H54 (cell line): ENCODE results near the gene HSPH1.

Source experiments
- DNase-seq: peaks from one replicate; pipeline ENCODE4 v3.0.0; 2011; ENCODE audit warnings: low spot score, mixed read lengths; ENCODE audit not compliant: insufficient read length
- FAIRE-seq: peaks from 3 replicates; lab custom pipeline; 2011; peaks lifted over from hg19 to GRCh38; lab: Jason Lieb, UNC
- POLR2A ChIP-seq: IDR thresholded peaks from 2 replicates; pipeline ENCODE4 v1.6.1; 2011; ENCODE audit warnings: low read depth, mild to moderate bottlenecking, low read length

The HSPH1 gene

DNA sequence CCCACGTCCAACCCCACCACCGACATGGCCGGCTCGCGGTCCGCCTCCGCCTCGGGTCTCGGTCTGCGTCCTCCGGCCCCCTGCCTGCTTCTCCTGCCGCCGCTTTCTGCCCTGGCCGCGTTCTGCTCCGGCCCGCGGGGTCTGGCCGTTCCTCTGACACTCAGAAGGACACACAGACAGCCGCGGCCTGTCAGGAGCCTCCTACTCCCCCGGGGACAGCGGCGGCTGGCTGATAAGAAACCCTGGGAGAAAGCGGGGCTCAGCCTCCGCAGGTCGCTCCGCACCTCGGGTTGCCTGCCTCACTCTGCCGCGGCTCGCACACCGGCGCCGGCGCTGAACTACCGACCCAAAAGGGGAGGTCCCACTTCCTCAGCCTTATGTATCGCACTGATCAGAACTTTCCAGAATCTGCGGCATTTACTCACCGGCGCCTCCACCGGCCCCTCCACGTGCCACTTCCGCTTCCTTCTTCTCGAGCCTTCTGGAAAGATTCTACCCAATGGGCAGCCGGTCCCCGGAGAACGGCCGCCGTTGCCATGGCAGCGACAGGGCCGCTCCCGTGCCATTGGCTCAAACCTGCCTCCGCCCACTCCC lies at the start of gene HSPH1:
Gene HSPH1, minus strand, starts transcription at position 348 of the 594 bp plus-strand sequence. Its CDS starts 322 bp downstream, at position 26.
- peak; percentile 95 for TF ChIP-seq POLR2A
- DNase-seq: peak; percentile 67
- no peak for FAIRE-seq

DNA sequence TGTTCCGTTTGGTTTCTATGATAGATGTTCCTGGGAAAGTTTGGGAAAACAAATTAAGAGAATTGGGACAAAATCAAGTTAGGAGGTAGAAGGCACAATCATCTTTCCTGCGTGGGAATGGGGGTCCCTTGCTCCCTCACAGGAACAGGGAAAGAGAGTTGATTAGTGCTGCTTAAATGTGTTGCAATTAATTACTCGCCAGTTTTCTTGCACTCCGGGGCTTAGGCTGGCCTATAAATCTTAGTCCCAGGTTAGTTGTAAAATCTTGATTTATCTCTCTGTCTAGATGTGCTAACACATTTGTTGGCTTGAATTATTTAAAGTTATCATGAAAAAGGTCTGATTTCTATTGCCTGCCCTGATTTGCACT lies 48.1 kb upstream of the HSPH1 start:
- no peak for FAIRE-seq
- TF ChIP-seq POLR2A: no peak
- DNase-seq: no peak

DNA sequence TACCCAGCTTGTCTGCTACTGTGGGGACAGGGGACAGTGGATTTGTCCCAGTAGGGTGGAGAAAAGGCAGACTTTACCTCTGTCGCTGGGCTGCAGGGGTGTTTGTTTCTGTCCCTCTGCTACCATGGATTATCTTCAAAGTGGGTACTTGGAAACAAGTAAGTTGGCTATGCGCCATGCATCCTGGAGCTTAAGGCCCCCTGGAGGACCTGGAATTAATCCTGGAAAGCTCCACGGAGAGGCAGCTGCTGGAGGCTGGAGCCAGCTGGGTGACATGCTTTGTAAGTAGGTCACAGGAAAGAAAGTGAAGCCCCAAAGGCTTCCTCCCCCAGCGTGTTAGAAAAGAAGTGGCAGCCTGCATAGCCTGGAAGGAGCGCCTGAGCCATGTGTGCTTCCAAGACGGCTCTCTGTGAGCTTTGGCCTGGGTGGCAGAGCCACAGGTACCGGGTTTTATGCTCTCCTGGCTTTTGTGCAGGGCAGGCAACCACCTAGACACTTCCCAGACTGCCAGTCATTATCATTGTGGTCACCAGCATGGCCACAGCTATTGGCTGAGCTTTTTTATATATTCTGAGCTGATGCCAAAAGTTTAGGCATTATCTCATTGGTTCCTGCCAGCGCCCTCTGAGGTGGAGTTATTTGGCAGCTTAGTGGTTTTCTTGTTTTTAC lies 47.6 kb upstream of the HSPH1 start:
- FAIRE-seq (no peak), DNase-seq (peak; percentile 50)
- TF ChIP-seq POLR2A: no peak

DNA sequence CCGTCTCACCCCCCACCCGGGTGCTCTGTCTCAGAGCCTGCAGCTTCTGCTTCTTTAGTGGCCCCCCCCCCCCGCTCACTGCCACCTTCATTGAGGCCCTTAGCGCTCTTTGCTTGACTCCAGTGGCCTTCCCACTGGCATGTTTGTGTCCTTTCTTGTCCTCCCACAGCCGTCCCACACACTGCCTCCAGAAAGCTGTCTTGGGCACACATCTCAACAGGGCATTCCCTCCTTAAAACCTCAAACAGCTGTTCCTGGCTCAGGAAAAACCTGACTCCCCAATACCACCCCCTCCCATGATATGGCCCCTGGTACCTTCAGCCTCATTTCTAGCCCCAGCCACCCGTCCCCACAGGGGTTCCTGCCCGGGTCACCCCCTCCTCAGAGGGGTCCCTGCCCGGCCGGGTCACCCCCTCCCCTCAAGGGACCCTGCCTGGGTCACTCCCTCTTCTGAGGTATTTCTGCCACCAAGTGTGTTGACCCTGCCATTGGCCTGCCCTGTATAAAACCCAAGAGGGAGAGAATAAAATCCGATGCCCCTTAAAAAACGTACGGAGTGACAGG lies 46.9 kb upstream of the HSPH1 start:
- DNase-seq (no peak), FAIRE-seq (no peak)
- no peak for TF ChIP-seq POLR2A

DNA sequence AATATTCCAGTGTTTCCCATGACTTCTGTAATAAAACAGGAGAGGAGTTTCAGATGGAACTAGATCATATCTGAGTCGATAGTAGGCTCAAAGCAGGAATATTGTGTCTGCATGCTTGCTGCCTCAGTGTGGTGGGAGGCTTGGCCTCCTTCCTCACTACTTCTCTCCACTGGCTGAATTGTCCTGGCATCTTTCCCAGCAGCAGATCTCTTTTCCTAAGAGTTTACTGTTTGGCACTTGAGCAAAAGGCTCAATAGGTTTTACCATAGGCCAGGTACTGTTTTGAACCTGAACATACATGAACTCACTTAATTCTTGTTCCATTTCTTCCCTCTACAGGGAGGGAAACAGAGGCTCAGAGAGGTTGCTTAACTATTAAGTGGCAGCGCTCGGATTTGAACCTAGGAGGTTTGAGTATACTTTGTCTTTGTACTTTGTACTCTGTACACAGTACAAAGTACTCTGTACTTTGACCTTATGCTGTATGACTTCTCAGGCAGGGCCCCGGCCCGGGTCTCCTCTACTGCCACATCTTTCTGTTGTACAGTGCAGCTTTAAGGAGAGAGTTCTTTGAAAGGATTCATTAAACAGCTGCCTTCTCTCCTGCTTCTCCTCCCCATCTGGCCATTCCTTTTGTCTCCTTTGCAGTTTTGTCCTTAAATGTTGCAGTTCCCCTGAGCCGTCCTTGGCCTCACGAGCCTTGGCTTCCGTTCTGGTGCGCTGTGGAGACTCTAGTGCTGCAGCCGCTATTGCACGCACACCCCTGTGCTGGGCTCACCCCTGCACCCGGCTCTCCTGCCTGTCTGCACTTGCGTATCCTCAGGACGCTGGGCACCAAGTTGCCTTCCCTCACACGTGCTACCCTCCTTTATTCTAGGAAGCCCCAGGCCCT lies 46.2 kb upstream of the HSPH1 start:
- no peak for DNase-seq
- no peak for FAIRE-seq
- no peak for TF ChIP-seq POLR2A

DNA sequence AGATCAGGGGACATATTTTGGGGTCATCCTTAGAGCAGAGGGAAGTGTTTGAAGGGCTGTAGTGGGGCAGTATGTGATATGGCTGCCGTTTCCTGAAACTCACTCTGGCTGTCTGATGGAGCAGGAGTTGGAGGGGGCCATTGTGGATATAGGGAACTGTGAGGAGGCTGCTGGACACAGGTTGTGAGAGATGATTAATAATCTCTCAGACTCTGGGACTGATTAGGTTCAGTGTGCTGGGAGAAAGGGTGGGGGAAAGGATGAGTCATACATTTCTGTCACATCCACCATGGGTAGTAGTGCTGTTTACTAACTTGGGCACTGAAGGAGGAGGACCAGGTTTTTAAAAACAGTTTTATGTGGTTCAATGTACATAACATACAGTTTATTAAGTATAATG lies 42.9 kb upstream of the HSPH1 start:
- no peak for FAIRE-seq
- TF ChIP-seq POLR2A: no peak
- DNase-seq: peak; percentile 56

DNA sequence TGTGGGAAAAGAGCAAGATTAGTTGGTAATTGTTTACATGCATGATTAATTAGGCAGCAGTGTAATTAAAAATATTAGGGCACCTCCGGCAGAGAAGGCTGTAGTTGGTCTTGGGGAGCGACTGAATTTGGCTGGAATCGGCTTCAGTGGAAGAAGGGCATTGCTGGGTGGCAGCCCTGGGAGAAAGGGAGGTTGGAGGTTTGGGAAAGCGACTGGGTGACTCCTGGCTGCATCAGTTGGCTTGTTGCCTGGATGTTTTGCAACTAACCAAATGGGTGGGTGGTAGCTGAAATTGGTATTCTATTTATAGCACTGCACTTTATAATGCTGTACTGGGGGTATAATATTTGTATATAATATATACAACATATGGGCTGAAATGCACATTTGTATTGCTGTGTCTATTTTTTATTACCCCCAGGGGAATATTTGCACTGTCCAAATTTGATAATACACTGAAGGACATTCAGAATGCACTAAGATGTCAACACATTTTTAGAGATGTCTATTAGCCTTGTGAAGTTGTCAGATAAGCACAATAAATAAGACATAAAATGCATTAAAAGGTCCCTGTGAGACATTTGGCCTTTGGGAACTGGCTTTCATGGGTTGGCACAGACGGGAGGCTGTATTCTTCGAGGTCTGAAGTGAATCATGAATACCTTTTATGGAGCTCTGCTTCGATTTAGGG lies 39.8 kb upstream of the HSPH1 start:
- FAIRE-seq (no peak), DNase-seq (no peak)
- no peak for TF ChIP-seq POLR2A

DNA sequence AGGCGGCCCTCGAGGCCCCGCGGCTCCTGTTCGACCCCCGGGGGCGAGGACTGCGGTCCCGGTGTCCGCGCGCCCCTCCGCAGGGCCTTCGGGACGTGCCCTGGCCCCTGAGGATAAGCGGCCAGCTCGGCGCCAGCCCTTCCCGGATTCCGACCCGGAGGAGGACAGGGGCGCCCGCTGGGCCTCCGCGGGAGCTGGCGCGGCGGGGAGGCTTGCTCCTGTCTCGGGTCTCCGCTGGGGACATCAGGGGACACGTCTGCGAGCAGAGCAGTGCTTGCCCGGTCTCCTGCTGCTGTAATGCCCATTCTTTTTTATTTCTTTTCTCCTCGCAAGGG lies 38.9 kb upstream of the HSPH1 start:
- TF ChIP-seq POLR2A: no peak
- FAIRE-seq: no peak
- DNase-seq: peak; percentile 31

DNA sequence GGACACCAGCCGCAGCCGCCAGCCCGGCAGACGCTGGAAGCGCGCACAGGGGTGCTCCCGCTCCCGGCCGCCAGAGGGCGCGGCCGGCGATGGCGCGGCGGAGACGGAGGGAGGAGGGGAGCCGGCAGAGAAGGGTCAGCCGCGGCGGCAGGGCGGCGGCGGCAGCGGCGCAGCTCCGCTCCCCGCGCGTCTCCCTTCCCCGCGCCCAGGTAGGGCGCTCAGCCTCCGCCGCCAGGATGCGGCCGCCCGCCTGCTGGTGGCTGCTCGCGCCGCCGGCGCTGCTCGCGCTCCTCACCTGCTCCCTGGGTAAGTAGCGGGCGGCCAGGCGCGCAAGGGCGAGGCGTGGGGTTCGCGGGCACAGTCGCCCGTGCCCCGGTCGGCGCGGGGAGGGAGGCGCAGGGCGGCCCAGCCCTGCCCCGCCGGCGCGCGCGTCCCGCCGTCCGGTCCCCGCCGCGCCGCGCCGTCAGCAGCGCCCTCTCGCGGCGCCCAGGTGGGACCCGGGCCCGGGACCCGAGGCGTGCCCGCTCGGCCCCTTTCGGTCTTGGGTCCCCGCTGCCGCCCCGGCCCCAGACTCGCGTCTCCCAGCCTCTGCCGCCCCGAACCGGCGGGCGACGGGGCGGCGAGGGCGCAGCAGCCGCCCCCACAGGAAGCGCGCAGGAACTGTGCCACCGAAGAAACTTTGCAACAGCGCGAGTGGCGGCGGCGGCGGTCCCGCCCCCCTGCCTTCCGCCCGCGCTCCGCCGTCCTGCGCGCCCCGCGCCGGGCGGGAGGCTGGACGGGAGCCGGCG lies 38.3 kb upstream of the HSPH1 start, which contains the start of gene B3GLCT:
Gene B3GLCT, plus strand, starts transcription at position 127 of the 788 bp plus-strand sequence. Its CDS starts 110 bp downstream, at position 237.
- DNase-seq: peak; percentile 78
- peak; percentile 49 for TF ChIP-seq POLR2A
- FAIRE-seq: no peak

DNA sequence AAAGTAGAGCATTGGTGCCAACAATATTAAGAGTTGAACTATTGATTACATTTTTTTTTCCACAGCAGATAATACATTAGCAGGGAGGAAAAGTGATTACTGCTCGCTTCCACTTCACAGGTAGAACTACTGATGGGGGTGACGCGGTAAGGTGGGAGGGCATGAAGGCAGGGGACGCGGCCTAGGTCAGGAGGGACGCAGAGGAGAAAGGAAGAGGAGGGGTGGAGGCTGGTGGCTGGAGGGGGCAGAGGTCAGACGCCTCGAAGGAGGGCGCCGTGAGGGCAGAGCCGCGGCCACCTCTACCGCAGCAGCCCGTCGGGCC lies 37.8 kb upstream of the HSPH1 start:
- FAIRE-seq (no peak), DNase-seq (no peak)
- no peak for TF ChIP-seq POLR2A

DNA sequence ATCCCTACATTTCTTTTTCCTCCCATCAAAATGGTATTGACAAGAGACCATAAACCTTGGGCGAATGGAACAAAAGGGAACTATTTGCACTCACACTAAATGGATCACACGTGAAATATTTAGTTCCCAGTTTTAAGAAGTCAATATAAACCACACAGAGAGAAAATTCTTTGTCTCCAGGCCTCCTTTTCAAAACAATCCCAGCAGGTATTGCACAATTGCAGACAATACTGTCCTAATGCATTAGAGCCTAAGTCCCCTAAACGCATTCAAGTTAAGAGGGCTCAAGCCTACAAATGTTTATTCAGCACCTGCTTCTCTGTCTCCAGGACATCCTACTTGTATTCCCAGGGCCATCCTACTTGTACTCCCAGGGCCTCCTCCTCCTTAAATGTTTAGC lies 36.8 kb upstream of the HSPH1 start:
- DNase-seq (no peak), FAIRE-seq (no peak)
- TF ChIP-seq POLR2A: no peak

DNA sequence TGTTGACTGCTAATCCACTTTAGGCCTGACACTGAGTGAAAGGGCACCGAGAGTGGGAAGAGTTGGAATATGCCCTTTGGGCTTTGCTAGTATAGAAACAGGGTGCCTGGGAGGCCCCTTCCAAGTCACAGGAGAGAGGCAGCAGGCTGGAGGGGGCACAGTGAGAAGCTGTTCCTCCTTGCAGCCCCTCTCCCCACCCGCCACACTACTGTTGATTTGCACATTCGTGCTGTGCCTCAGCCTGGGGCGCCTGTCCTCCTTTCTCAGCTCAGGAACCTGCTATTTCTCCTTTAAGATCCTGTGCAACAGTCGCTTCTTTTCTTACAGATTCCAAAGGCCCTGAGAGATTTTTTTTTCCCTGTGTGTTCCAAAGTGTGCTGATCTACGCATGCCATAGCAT lies 35.3 kb upstream of the HSPH1 start:
- no peak for FAIRE-seq
- TF ChIP-seq POLR2A: no peak
- DNase-seq: no peak

DNA sequence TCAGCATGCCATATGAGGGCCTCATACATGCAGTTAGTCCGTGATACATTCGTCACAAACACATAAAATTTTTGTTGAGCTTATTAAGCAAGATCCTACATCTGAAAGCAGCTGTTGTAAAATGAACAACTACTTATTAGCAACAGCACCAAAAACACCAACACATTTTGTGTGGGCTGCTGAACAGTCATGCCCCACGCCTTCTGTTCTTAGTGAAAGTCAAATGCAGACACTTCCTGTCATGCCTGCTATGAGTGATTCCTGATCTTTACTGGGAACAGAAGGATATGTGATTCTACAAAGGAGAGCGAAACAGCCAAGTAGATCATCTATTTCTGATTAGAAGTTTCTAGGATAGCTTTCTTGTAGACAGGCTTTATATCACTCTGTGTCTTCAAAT lies 33.9 kb upstream of the HSPH1 start:
- FAIRE-seq (no peak), DNase-seq (no peak)
- TF ChIP-seq POLR2A: no peak
